Measurements from ENCODE around the gene CAPN2.

- TF ChIP-seq EZH2phosphoT487 (IDR thresholded peaks at IDR 0.05; ENCODE audit: unreplicated experiment) (no peak), EZH2 (IDR thresholded peaks at IDR 0.05; ENCODE audit: low read depth, unreplicated experiment) (no peak), CTCF (conservative IDR thresholded peaks at IDR 0.05; ENCODE audit: low read depth in 2 of 2) (no peak), POLR2AphosphoS5 (IDR thresholded peaks at IDR 0.05; ENCODE audit: low read depth) (no peak), ETS1 (IDR thresholded peaks at IDR 0.05) (no peak), JUNB (IDR thresholded peaks at IDR 0.05; ENCODE audit: unreplicated experiment) (no peak), CREB1 (CRISPR knock-in tag; IDR thresholded peaks at IDR 0.05; ENCODE audit: low read depth) (no peak), ZNF114 (CRISPR knock-in tag; IDR thresholded peaks at IDR 0.05) (no peak), STAT1 (IDR thresholded peaks at IDR 0.05; ENCODE audit: unreplicated experiment) (no peak)
- TF ChIP-seq, protein P1, sequence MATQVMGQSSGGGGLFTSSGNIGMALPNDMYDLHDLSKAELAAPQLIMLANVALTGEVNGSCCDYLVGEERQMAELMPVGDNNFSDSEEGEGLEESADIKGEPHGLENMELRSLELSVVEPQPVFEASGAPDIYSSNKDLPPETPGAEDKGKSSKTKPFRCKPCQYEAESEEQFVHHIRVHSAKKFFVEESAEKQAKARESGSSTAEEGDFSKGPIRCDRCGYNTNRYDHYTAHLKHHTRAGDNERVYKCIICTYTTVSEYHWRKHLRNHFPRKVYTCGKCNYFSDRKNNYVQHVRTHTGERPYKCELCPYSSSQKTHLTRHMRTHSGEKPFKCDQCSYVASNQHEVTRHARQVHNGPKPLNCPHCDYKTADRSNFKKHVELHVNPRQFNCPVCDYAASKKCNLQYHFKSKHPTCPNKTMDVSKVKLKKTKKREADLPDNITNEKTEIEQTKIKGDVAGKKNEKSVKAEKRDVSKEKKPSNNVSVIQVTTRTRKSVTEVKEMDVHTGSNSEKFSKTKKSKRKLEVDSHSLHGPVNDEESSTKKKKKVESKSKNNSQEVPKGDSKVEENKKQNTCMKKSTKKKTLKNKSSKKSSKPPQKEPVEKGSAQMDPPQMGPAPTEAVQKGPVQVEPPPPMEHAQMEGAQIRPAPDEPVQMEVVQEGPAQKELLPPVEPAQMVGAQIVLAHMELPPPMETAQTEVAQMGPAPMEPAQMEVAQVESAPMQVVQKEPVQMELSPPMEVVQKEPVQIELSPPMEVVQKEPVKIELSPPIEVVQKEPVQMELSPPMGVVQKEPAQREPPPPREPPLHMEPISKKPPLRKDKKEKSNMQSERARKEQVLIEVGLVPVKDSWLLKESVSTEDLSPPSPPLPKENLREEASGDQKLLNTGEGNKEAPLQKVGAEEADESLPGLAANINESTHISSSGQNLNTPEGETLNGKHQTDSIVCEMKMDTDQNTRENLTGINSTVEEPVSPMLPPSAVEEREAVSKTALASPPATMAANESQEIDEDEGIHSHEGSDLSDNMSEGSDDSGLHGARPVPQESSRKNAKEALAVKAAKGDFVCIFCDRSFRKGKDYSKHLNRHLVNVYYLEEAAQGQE (IDR thresholded peaks at IDR 0.05; ENCODE audit: unreplicated experiment): no peak
These were observed 17.3 kb upstream of the CAPN2 start for GRCh38 chr1:223695014-223695548.
